VCaP (cell line): Measurements from ENCODE around the gene ASB18.

Experiments used
- H3K27ac ChIP-seq: fragments of 450-650 bp; 2 replicates; pipeline ENCODE4 v1.5.1; 2017
- TF ChIP-seq, protein P1 (sequence below): fragments of 450-650 bp; conservative IDR thresholded peaks from 2 replicates; pipeline ENCODE4 v1.5.1; 2017; ENCODE audit warnings: mild to moderate bottlenecking, moderate library complexity

Gene ASB18

DNA sequence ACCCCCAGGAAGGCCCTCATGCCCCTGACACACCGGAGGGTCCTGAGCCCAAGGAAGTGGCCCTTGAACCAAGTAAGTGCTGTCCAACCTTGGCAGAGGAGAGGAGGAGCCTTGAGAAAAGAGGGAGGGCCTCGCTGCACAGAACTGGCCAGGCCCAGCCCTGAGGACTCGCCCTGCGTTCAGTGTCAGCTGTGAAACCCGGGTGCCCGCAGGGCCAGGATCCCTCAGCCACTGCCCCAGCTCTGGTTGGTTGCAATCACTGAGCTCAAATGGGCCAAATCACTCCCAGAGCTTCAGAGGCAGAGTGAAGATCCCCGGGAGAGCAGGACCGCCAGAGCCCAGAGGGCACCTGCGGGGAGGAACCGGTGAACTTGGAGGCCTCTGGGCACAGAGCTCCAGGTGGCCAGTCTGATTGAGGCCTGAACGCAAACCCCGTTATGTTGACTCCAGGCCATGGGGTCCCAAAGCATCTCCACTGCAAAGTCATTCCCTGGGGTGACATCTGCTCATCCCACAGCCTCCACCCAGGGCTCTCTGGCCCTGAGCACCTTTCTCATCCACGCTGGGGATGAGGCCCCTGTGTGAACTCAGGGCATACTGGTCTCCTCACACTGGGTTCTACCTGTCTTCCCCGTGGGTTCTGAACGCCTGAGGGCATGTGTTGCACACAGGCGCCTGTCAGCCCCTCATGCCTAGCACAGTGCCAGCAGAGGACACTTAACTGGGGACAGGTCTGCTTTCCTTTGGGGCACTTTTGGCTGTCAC lies 107.9 kb downstream of the ASB18 start:
- TF ChIP-seq, protein P1, sequence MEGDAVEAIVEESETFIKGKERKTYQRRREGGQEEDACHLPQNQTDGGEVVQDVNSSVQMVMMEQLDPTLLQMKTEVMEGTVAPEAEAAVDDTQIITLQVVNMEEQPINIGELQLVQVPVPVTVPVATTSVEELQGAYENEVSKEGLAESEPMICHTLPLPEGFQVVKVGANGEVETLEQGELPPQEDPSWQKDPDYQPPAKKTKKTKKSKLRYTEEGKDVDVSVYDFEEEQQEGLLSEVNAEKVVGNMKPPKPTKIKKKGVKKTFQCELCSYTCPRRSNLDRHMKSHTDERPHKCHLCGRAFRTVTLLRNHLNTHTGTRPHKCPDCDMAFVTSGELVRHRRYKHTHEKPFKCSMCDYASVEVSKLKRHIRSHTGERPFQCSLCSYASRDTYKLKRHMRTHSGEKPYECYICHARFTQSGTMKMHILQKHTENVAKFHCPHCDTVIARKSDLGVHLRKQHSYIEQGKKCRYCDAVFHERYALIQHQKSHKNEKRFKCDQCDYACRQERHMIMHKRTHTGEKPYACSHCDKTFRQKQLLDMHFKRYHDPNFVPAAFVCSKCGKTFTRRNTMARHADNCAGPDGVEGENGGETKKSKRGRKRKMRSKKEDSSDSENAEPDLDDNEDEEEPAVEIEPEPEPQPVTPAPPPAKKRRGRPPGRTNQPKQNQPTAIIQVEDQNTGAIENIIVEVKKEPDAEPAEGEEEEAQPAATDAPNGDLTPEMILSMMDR, result no peak
- H3K27ac ChIP-seq, result no peak overlapping the region

DNA sequence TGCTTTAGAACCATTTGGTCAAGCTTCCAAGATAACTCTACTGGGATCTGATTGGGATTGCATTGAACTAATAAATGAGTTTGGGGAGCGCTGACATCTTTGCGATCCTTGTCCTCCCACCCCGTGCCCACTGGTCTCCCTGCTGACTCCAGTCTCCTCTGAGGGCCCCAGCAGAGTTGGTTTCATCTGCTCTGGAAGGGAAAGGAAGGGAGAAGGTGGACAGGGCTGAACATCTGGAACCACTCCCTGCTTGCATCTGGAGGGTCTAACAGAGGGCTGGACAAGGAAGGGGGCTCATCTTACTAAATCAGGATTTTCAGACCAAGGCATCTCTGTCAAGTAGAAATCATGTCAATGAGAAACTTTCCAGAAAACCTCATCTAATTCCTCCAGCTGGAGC lies 108.8 kb downstream of the ASB18 start:
- TF ChIP-seq, protein P1, result no peak
- H3K27ac ChIP-seq, result no peak overlapping the region

DNA sequence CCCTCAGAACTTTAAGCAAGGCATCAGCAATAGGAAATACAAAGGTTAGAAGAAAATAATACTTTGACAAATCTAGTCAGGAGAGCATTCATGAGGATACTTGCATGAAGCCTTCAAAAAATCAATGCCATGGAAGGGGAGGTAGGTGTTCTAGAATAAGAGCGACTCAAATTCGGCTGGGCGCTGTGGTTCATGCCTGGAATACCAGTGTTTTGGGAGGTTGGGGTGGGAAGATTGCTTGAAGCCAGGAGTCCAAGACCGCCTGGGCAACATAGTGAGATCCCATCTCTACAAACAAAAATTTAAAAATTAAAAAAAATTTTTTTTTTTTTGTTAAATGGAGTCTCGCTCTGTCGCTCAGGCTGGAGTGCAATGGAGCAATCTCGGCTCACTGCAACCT lies 117.8 kb downstream of the ASB18 start:
- H3K27ac ChIP-seq, result no peak overlapping the region
- TF ChIP-seq, protein P1, result no peak

DNA sequence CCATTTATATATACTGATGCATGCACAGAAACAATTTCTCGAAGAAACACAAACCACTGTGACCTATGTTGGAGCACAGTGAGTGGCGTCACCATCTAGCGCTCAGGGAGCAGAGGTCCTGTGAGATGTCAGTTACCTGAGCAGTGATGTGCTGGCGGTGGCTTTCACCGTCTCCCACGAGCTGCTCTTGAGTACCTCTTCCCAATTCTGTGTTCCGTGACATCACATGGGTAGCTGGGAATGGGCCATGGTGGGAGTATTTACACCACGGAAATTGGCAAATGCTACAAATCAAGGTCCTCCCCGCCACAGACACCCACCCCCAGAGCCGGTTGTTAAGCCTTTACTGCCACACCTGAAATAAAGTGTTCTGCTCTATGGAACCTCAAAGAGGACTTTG lies 120.4 kb downstream of the ASB18 start:
- TF ChIP-seq, protein P1, result no peak
- no peak overlapping the region for H3K27ac ChIP-seq
